Fibroblast of villous mesenchyme (primary cell): Measurements from ENCODE around the gene MGMT. TPM values are rescaled to one million over a fixed set of nuclear protein-coding genes. Genes with fewer than 3 reads are reported as not detected.
"Not testable (repeated sequence)": the region's sequence is repeated elsewhere in the genome, so short reads cannot be mapped to it uniquely, and the experiment has no call there.

Experiments
- DNase-seq: peaks from one replicate; pipeline ENCODE4 v3.0.0-alpha.2; 2010; ENCODE audit warnings: low read depth
- H3K4me3 ChIP-seq: 2 replicates; pipeline ENCODE4 v1.5.1; 2011; ENCODE audit warnings: low read depth, mild to moderate bottlenecking, low read length
- total RNA-seq: library from RNA; depleted of rRNA; stranded (reverse); fragments of >200 nt; gene quantifications from 2 replicates; pipeline ENCODE4 v1.2.3, GENCODE V29; 2012
- TF ChIP-seq, protein P1 (sequence below): IDR thresholded peaks from 2 replicates; pipeline ENCODE4 v1.5.1; 2012; ENCODE audit warnings: low read depth, mild to moderate bottlenecking, low read length; ENCODE audit not compliant: insufficient read depth

MGMT gene
- total RNA-seq, 1 donor: 10.4 TPM

DNA sequence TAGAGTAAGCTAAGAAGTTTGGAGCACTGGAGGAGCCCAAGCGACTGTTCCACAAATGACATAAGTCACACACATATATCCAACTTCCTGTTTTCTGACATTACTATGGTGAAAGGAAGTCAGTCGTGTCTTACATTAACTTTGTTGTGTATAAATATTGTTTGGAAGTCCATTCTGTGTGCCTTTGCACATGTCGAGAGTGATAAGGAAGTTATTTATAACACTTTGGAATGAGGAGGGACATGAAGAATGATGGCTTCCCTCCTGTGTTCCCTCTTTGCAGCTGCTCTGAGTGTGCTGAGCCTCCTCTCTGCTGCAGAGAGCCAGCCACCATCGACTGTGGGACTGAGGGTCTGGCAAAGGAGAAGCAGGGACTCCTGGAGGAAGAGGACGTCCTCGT is 40.4 kb upstream of the MGMT start:
- TF ChIP-seq, protein P1, sequence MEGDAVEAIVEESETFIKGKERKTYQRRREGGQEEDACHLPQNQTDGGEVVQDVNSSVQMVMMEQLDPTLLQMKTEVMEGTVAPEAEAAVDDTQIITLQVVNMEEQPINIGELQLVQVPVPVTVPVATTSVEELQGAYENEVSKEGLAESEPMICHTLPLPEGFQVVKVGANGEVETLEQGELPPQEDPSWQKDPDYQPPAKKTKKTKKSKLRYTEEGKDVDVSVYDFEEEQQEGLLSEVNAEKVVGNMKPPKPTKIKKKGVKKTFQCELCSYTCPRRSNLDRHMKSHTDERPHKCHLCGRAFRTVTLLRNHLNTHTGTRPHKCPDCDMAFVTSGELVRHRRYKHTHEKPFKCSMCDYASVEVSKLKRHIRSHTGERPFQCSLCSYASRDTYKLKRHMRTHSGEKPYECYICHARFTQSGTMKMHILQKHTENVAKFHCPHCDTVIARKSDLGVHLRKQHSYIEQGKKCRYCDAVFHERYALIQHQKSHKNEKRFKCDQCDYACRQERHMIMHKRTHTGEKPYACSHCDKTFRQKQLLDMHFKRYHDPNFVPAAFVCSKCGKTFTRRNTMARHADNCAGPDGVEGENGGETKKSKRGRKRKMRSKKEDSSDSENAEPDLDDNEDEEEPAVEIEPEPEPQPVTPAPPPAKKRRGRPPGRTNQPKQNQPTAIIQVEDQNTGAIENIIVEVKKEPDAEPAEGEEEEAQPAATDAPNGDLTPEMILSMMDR: no peak
- no peak for DNase-seq
- no peak overlapping the region for H3K4me3 ChIP-seq

DNA sequence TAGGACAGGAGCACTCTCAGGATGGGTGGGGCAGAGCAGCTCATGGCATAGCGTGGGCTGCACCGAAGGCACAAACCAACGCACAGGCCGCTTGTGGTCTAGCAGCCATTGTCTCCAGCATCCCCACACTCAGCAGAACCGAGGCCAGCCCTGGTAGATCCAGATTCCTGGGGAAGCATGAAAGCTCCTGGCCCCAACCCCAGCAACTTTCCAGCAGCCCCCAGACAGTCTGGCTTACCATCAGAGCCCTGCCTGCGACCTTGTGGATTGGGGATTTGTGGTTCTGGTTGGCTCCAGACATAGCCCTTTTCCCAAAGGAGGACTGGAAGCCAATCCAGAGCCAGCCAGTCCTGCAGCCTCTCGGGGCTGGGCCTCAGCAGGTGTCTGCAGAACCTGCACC is 33.8 kb upstream of the MGMT start:
- H3K4me3 ChIP-seq: no peak overlapping the region
- DNase-seq: no peak
- TF ChIP-seq, protein P1: no peak

DNA sequence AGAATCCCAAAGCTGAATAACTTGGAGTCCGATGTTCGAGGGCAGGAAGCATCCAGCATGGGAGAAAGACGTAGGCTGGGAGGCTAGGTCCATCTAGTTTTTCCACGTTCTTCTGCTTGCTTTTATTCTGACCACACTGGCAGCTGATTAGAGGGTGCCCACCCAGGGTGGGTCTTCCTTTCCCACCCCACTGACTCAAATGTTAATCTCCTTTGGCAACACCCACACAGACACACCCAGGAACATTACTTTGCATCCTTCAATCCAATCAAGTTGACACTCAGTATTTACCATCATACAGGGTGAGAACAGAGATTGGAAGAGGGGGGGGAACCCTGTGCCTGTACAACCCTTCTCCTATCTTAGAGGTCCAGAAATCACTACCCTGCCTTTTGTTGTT is 31.3 kb upstream of the MGMT start:
- not testable (repeated sequence) for DNase-seq, H3K4me3 ChIP-seq

GRCh38 chr10:129438024-129438423 is 29.0 kb upstream of the MGMT start:
- no peak overlapping the region for H3K4me3 ChIP-seq
- TF ChIP-seq, protein P1: no peak
- DNase-seq: no peak

GRCh38 chr10:129440247-129440646 is 26.8 kb upstream of the MGMT start:
- DNase-seq: no peak
- TF ChIP-seq, protein P1: no peak
- no peak overlapping the region for H3K4me3 ChIP-seq

- TF ChIP-seq, protein P1: no peak
- DNase-seq: no peak
These were observed 26.2 kb upstream of the MGMT start for GRCh38 chr10:129440722-129441316.

GRCh38 chr10:129441372-129442009 is 25.6 kb upstream of the MGMT start:
- TF ChIP-seq, protein P1: no peak
- no peak for DNase-seq
- H3K4me3 ChIP-seq: no peak overlapping the region

More at GRCh38 chr10:129440722-129441316, 26.2 kb upstream of the MGMT start:
- H3K4me3 ChIP-seq: no peak overlapping the region
